HCT116 (cell line): Measurements from ENCODE around the gene SHH. TPM values are rescaled to one million over a fixed set of nuclear protein-coding genes. Genes with fewer than 3 reads are reported as not detected.

Experiments
- ATAC-seq: fragments of 200-7000 bp; cut with Tn5 transposase; 2 replicates; pipeline ENCODE4 v1.9.1; 2020; ENCODE audit warnings: mild to moderate bottlenecking, moderate library complexity
- BruUV-seq: library from RNA; stranded (reverse); fragments of 400-500 nt; replicated peaks from 2 replicates; lab custom pipeline; 2021; lab: Mats Ljungman, UMichigan
- CTCF ChIA-PET: fragments of 300-600 bp; sonication (Branson Sonifier 250); formaldehyde crosslinking; loops from one replicate; lab custom pipeline; 2021; ENCODE audit warnings: antibody characterized with exemption; lab: Charles Lee
- POLR2A ChIA-PET: fragments of 300-600, 350-600 bp; sonication (Branson Sonifier 250); formaldehyde crosslinking; loops from one replicate; lab custom pipeline; 2021; ENCODE audit warnings: antibody characterized with exemption; lab: Charles Lee
- RAD21 ChIA-PET, 2 experiments: fragments of 300-600 bp; sonication (Branson Sonifier 250); formaldehyde crosslinking; loops; one replicate each; lab custom pipeline; 2023; ENCODE audit warnings: low total read pairs in 2 of 2; ENCODE audit not compliant: uncharacterized antibody in 2 of 2, unreplicated experiment in 2 of 2, low non-redundant PET in 1 of 2; lab: Charles Lee
- DNase-seq: peaks from one replicate; pipeline ENCODE4 v3.0.0-alpha.2; 2010; ENCODE audit warnings: low read depth, low spot score
- H2AFZ ChIP-seq: fragments of 200-600 bp; shearing (Covaris generic), sonication (generic); 2 replicates; pipeline ENCODE4 v1.6.1; 2017; ENCODE audit warnings: low read depth, mixed run types, mixed read lengths, antibody characterized with exemption, low read length; ENCODE audit not compliant: poor library complexity, severe bottlenecking
- H3K27ac ChIP-seq: 2 replicates; pipeline ENCODE4 v1.5.1; 2012; ENCODE audit warnings: low read depth, low read length
- H3K27me3 ChIP-seq: fragments of 200-600 bp; sonication (generic); 2 replicates; pipeline ENCODE4 v1.6.1; 2016; ENCODE audit warnings: mixed run types, low read length, mixed read lengths; ENCODE audit not compliant: insufficient read depth
- H3K36me3 ChIP-seq, 2 experiments: fragments of 200-500 bp in 1 of 2; fragments of 200-600 bp in 1 of 2; sonication (Bioruptor generic) in 1 of 2; sonication (generic) in 1 of 2; 2 replicates each; pipeline versions ENCODE4 v1.5.1 to v1.6.1; 2014 to 2016; ENCODE audit warnings: low read length in 2 of 2, inconsistent platforms in 1 of 2, mixed read lengths in 1 of 2, mixed run types in 1 of 2; ENCODE audit not compliant: insufficient read depth in 2 of 2, control insufficient read depth in 1 of 2
- H3K4me1 ChIP-seq, 2 experiments: fragments of 200-600 bp in 1 of 2; sonication (generic) in 1 of 2; 2 replicates each; pipeline versions ENCODE4 v1.5.1 to v1.6.1; 2012 to 2017; ENCODE audit warnings: low read length in 2 of 2, inconsistent platforms in 1 of 2, mild to moderate bottlenecking in 1 of 2, mixed read lengths in 1 of 2, mixed run types in 1 of 2, moderate library complexity in 1 of 2; ENCODE audit not compliant: insufficient read depth in 2 of 2, control insufficient read depth in 1 of 2
- H3K4me2 ChIP-seq: fragments of 200-600 bp; sonication (generic); 2 replicates; pipeline ENCODE4 v1.6.1; 2017; ENCODE audit warnings: mixed run types, low read length, mixed read lengths
- H3K4me3 ChIP-seq, 2 experiments: fragments of 200-600 bp in 1 of 2; sonication (generic) in 1 of 2; replicated peaks in 1 of 2; 2 replicates each; pipeline ENCODE4 v1.5.1; 2011 to 2016; ENCODE audit warnings: low read length in 2 of 2, control low read depth in 1 of 2, low read depth in 1 of 2, mild to moderate bottlenecking in 1 of 2, mixed read lengths in 1 of 2, mixed run types in 1 of 2
- H3K79me2 ChIP-seq: fragments of 200-600 bp; sonication (generic); 2 replicates; pipeline ENCODE4 v1.6.1; 2017; ENCODE audit warnings: mild to moderate bottlenecking, mixed run types, low read length, moderate library complexity, mixed read lengths; ENCODE audit not compliant: insufficient read depth
- H3K9ac ChIP-seq: fragments of 200-600 bp; sonication (generic); 2 replicates; pipeline ENCODE4 v1.6.1; 2016; ENCODE audit warnings: low read length, mixed read lengths
- H3K9me2 ChIP-seq: fragments of 200-600 bp; sonication (generic), shearing (Covaris generic); 2 replicates; pipeline ENCODE4 v1.6.1; 2017; ENCODE audit warnings: mixed run types, mild to moderate bottlenecking, moderate library complexity; ENCODE audit not compliant: insufficient read depth
- H3K9me3 ChIP-seq, 2 experiments: fragments of 200-500 bp in 1 of 2; fragments of 200-600 bp in 1 of 2; sonication (Bioruptor generic) in 1 of 2; sonication (generic) in 1 of 2; 2 replicates each; pipeline ENCODE4 v1.6.1; 2014 to 2017; ENCODE audit warnings: low read length in 2 of 2, mixed read lengths in 2 of 2, inconsistent platforms in 1 of 2, low read depth in 1 of 2, mild to moderate bottlenecking in 1 of 2, mixed run types in 1 of 2, moderate library complexity in 1 of 2; ENCODE audit not compliant: control insufficient read depth in 1 of 2, insufficient read depth in 1 of 2
- H4K20me1 ChIP-seq: fragments of 200-600 bp; sonication (generic), shearing (Covaris generic); 2 replicates; pipeline ENCODE4 v1.6.1; 2017; ENCODE audit warnings: mixed run types, mild to moderate bottlenecking, moderate library complexity; ENCODE audit not compliant: insufficient read depth
- ATF3 ChIP-seq: IDR thresholded peaks from 2 replicates; pipeline ENCODE4 v1.6.1; 2012
- CEBPB ChIP-seq: IDR thresholded peaks from 2 replicates; pipeline ENCODE4 v1.6.1; 2012; ENCODE audit warnings: low read depth
- ELF1 ChIP-seq: IDR thresholded peaks from 2 replicates; pipeline ENCODE4 v1.6.1; 2012; ENCODE audit warnings: low read depth, borderline replicate concordance
- EZH2 ChIP-seq: fragments of 200-600 bp; sonication (generic); IDR thresholded peaks from 2 replicates; pipeline ENCODE4 v1.6.1; 2017; ENCODE audit warnings: antibody characterized with exemption, mixed run types
- FOSL1 ChIP-seq: IDR thresholded peaks from 2 replicates; pipeline ENCODE4 v1.6.1; 2012; ENCODE audit warnings: low read depth
- JUND ChIP-seq: IDR thresholded peaks from 2 replicates; pipeline ENCODE4 v1.6.1; 2012
- MAX ChIP-seq: IDR thresholded peaks from 2 replicates; pipeline ENCODE4 v1.6.1; 2012
- POLR2A ChIP-seq: IDR thresholded peaks from 2 replicates; pipeline ENCODE4 v1.7.0; 2011; ENCODE audit warnings: borderline replicate concordance; ENCODE audit not compliant: insufficient read depth, insufficient read length; ENCODE audit errors: extremely low read depth
- POLR2AphosphoS5 ChIP-seq: IDR thresholded peaks from 2 replicates; pipeline ENCODE4 v1.6.1; 2011; ENCODE audit warnings: mild to moderate bottlenecking, low read depth, low read length, moderate library complexity
- SIN3A ChIP-seq: IDR thresholded peaks from 2 replicates; pipeline ENCODE4 v1.6.1; 2012; ENCODE audit warnings: low read depth
- SP1 ChIP-seq: IDR thresholded peaks from 2 replicates; pipeline ENCODE4 v1.6.1; 2012; ENCODE audit warnings: low read depth
- SRF ChIP-seq: IDR thresholded peaks from 2 replicates; pipeline ENCODE4 v1.6.1; 2012; ENCODE audit warnings: low read depth
- ZBTB33 ChIP-seq: IDR thresholded peaks from 2 replicates; pipeline ENCODE4 v1.6.1; 2011; ENCODE audit warnings: mild to moderate bottlenecking, low read length, moderate library complexity; ENCODE audit not compliant: insufficient replicate concordance; ENCODE audit errors: extremely low read depth
- ZFX ChIP-seq: fragments of 450-650 bp; IDR thresholded peaks from 2 replicates; pipeline ENCODE4 v1.6.1; 2017
- intact Hi-C: fragments of 100-400 bp; cut with micrococcal nuclease; formaldehyde crosslinking; loops from 2 replicates; pipeline ENCODE4 v1.10.0; 2022
- total RNA-seq: library from RNA; stranded (reverse); gene quantifications from one replicate; pipeline ENCODE4 v1.2.1, GENCODE V29; 2021; ENCODE audit not compliant: unreplicated experiment
- TF ChIP-seq, protein P1 (sequence below): IDR thresholded peaks from 2 replicates; pipeline ENCODE4 v1.6.1; 2012; ENCODE audit warnings: low read depth
- TF ChIP-seq, protein P2 (sequence below), 3 experiments: fragments of 200-600 bp in 1 of 3; sonication (generic) in 1 of 3; IDR thresholded peaks in 2 of 3; conservative IDR thresholded peaks in 1 of 3; 2 replicates each; pipeline ENCODE4 v1.5.1; 2012 to 2017; ENCODE audit warnings: low read depth in 2 of 3, low read length in 2 of 3, antibody characterized with exemption in 1 of 3, borderline replicate concordance in 1 of 3, control low read depth in 1 of 3, mild to moderate bottlenecking in 1 of 3, mixed read lengths in 1 of 3, mixed run types in 1 of 3, moderate library complexity in 1 of 3; ENCODE audit not compliant: insufficient read depth in 1 of 3

The SHH gene
- total RNA-seq, 1 experiment from 2014 or later: 0.32 TPM

- no peaks in the 10 kb centered on the region for H3K36me3 ChIP-seq
- H3K27me3 ChIP-seq: 0 out of 2 replicates have a peak, but pooled peaks cover 5% of the 10 kb centered on the region
- no TSS peak for BruUV-seq
- no peak overlapping the region for H3K4me3 ChIP-seq
- no peak overlapping the region for H3K27ac ChIP-seq
- RAD21 ChIA-PET: no interaction called here
- no peaks in the 10 kb centered on the region for H3K9me3 ChIP-seq
- intact Hi-C loops: loop anchor here (2.0 kb wide), 1 partner anchor 834 kb away; the partner anchor contains the start of gene RNF32
- POLR2A ChIA-PET: no interaction called here
- no peaks in the 10 kb centered on the region for H3K9me2 ChIP-seq
- H4K20me1 ChIP-seq: no peaks in the 10 kb centered on the region
- no peak overlapping the region for H3K9ac ChIP-seq
- H3K4me2 ChIP-seq: no peak overlapping the region
- DNase-seq (no peak), ATAC-seq (no peak)
- TF ChIP-seq ZBTB33: no peak
- no peak for TF ChIP-seq ATF3
- TF ChIP-seq JUND: no peak
- TF ChIP-seq SP1: no peak
- no peak for TF ChIP-seq CEBPB
- no peak for TF ChIP-seq MAX
- TF ChIP-seq, protein P1, sequence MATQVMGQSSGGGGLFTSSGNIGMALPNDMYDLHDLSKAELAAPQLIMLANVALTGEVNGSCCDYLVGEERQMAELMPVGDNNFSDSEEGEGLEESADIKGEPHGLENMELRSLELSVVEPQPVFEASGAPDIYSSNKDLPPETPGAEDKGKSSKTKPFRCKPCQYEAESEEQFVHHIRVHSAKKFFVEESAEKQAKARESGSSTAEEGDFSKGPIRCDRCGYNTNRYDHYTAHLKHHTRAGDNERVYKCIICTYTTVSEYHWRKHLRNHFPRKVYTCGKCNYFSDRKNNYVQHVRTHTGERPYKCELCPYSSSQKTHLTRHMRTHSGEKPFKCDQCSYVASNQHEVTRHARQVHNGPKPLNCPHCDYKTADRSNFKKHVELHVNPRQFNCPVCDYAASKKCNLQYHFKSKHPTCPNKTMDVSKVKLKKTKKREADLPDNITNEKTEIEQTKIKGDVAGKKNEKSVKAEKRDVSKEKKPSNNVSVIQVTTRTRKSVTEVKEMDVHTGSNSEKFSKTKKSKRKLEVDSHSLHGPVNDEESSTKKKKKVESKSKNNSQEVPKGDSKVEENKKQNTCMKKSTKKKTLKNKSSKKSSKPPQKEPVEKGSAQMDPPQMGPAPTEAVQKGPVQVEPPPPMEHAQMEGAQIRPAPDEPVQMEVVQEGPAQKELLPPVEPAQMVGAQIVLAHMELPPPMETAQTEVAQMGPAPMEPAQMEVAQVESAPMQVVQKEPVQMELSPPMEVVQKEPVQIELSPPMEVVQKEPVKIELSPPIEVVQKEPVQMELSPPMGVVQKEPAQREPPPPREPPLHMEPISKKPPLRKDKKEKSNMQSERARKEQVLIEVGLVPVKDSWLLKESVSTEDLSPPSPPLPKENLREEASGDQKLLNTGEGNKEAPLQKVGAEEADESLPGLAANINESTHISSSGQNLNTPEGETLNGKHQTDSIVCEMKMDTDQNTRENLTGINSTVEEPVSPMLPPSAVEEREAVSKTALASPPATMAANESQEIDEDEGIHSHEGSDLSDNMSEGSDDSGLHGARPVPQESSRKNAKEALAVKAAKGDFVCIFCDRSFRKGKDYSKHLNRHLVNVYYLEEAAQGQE: no peak
- TF ChIP-seq SIN3A: no peak
- no peak for TF ChIP-seq POLR2AphosphoS5
- no peak for TF ChIP-seq ZFX
- no peak for TF ChIP-seq EZH2
- TF ChIP-seq, protein P2, sequence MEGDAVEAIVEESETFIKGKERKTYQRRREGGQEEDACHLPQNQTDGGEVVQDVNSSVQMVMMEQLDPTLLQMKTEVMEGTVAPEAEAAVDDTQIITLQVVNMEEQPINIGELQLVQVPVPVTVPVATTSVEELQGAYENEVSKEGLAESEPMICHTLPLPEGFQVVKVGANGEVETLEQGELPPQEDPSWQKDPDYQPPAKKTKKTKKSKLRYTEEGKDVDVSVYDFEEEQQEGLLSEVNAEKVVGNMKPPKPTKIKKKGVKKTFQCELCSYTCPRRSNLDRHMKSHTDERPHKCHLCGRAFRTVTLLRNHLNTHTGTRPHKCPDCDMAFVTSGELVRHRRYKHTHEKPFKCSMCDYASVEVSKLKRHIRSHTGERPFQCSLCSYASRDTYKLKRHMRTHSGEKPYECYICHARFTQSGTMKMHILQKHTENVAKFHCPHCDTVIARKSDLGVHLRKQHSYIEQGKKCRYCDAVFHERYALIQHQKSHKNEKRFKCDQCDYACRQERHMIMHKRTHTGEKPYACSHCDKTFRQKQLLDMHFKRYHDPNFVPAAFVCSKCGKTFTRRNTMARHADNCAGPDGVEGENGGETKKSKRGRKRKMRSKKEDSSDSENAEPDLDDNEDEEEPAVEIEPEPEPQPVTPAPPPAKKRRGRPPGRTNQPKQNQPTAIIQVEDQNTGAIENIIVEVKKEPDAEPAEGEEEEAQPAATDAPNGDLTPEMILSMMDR (IDR thresholded peaks at IDR 0.05 in 2 of 3, conservative IDR thresholded peaks at IDR 0.05 in 1 of 3; ENCODE audit: borderline replicate concordance in 1 of 3, insufficient read depth in 1 of 3, low read depth in 2 of 3, low read length in 2 of 3): no peak
- no peak for TF ChIP-seq FOSL1
- no peak for TF ChIP-seq POLR2A
- TF ChIP-seq SRF: no peak
- TF ChIP-seq ELF1: no peak
- CTCF ChIA-PET: no interaction called here
- H3K79me2 ChIP-seq: no peaks in the 10 kb centered on the region
- no peak overlapping the region for H2AFZ ChIP-seq
- H3K4me1 ChIP-seq: peaks cover 5 to 22% of the 10 kb centered on the region in 2 experiments; a peak in 3 of 4 replicates
These were observed 5.1 kb downstream of the SHH start for GRCh38 chr7:155807065-155807671.
